DND-41 (cell line): ENCODE measurements around the gene HMHB1.

Experiments
- ATAC-seq: fragments of 200-7000 bp; cut with Tn5 transposase; 3 replicates; pipeline ENCODE4 v1.9.1; 2021; ENCODE audit warnings: low read depth; ENCODE audit not compliant: insufficient read depth
- DNase-seq: peaks from one replicate; pipeline ENCODE4 v3.0.0-alpha.2; 2020
- H2AFZ ChIP-seq: 2 replicates; pipeline ENCODE4 v1.6.0; 2012; ENCODE audit warnings: low read depth, low read length
- H3K27ac ChIP-seq: 2 replicates; pipeline ENCODE4 v1.5.1; 2012; ENCODE audit warnings: low read length, inconsistent platforms
- H3K27me3 ChIP-seq: fragments of 200-600 bp; sonication (generic); 2 replicates; pipeline ENCODE4 v1.6.0; 2012; ENCODE audit warnings: low read length, mild to moderate bottlenecking, inconsistent platforms; ENCODE audit not compliant: insufficient read depth, poor library complexity
- H3K36me3 ChIP-seq: 2 replicates; pipeline ENCODE4 v1.5.1; 2012; ENCODE audit warnings: low read length, inconsistent platforms; ENCODE audit not compliant: insufficient read depth
- H3K4me1 ChIP-seq: 2 replicates; pipeline ENCODE4 v1.5.1; 2012; ENCODE audit warnings: mild to moderate bottlenecking, low read length; ENCODE audit not compliant: insufficient read depth
- H3K4me2 ChIP-seq: 2 replicates; pipeline ENCODE4 v1.6.0; 2012; ENCODE audit warnings: mild to moderate bottlenecking, moderate library complexity, low read length, inconsistent platforms; ENCODE audit not compliant: insufficient read depth
- H3K4me3 ChIP-seq, 2 experiments: fragments of 200-600 bp in 1 of 2; shearing (Covaris generic) in 1 of 2; 2 replicates each; pipeline ENCODE4 v1.5.1; 2012 to 2016; ENCODE audit warnings: inconsistent platforms in 2 of 2, low read length in 2 of 2, mild to moderate bottlenecking in 2 of 2, low read depth in 1 of 2, moderate library complexity in 1 of 2
- H3K79me2 ChIP-seq: 2 replicates; pipeline ENCODE4 v1.6.0; 2012; ENCODE audit warnings: low read length, inconsistent platforms; ENCODE audit not compliant: insufficient read depth
- H3K9ac ChIP-seq: 2 replicates; pipeline ENCODE4 v1.6.0; 2012; ENCODE audit warnings: low read depth, mild to moderate bottlenecking, inconsistent platforms, low read length, moderate library complexity
- H3K9me3 ChIP-seq: 2 replicates; pipeline ENCODE4 v1.5.1; 2012; ENCODE audit warnings: low read length, moderate library complexity, mild to moderate bottlenecking, inconsistent platforms; ENCODE audit not compliant: insufficient read depth, severe bottlenecking
- H4K20me1 ChIP-seq: 2 replicates; pipeline ENCODE4 v1.6.0; 2012; ENCODE audit warnings: low read length; ENCODE audit not compliant: insufficient read depth
- EZH2 ChIP-seq: IDR thresholded peaks from 3 replicates; pipeline ENCODE4 v1.6.1; 2012; ENCODE audit warnings: borderline replicate concordance, low read depth, mild to moderate bottlenecking, moderate library complexity, low read length, inconsistent platforms; ENCODE audit not compliant: severe bottlenecking
- TF ChIP-seq, protein P1 (sequence below): IDR thresholded peaks from 2 replicates; pipeline ENCODE4 v1.5.1; 2012; ENCODE audit warnings: borderline replicate concordance, low read length, moderate library complexity, mild to moderate bottlenecking; ENCODE audit not compliant: poor library complexity, severe bottlenecking; ENCODE audit errors: extremely low read depth

The HMHB1 gene

GRCh38 chr5:143836161-143836725, 24.3 kb downstream of the HMHB1 start:
- H3K4me1 ChIP-seq = peaks cover 8% of the 10 kb centered on the region
- no peak for DNase-seq
- H4K20me1 ChIP-seq = no peaks in the 10 kb centered on the region
- TF ChIP-seq, protein P1, sequence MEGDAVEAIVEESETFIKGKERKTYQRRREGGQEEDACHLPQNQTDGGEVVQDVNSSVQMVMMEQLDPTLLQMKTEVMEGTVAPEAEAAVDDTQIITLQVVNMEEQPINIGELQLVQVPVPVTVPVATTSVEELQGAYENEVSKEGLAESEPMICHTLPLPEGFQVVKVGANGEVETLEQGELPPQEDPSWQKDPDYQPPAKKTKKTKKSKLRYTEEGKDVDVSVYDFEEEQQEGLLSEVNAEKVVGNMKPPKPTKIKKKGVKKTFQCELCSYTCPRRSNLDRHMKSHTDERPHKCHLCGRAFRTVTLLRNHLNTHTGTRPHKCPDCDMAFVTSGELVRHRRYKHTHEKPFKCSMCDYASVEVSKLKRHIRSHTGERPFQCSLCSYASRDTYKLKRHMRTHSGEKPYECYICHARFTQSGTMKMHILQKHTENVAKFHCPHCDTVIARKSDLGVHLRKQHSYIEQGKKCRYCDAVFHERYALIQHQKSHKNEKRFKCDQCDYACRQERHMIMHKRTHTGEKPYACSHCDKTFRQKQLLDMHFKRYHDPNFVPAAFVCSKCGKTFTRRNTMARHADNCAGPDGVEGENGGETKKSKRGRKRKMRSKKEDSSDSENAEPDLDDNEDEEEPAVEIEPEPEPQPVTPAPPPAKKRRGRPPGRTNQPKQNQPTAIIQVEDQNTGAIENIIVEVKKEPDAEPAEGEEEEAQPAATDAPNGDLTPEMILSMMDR = no peak
- no peak for TF ChIP-seq EZH2
- no peak overlapping the region for H3K4me2 ChIP-seq
- no peak overlapping the region for H3K9ac ChIP-seq
- no peak overlapping the region for H3K27ac ChIP-seq
- no peaks in the 10 kb centered on the region for H3K36me3 ChIP-seq
- no peaks in the 10 kb centered on the region for H3K27me3 ChIP-seq
- no peak for ATAC-seq
- H3K79me2 ChIP-seq = no peaks in the 10 kb centered on the region
- no peak overlapping the region for H2AFZ ChIP-seq
- no peak overlapping the region for H3K4me3 ChIP-seq
- H3K9me3 ChIP-seq = no peaks in the 10 kb centered on the region

- Histone ChIP-seq H2AFZ (0 out of 2 replicates have a peak overlapping the region, but pooled peaks have one; percentile 13), H3K27me3 (no peaks in the 10 kb centered on the region), H3K79me2 (no peaks in the 10 kb centered on the region), H3K36me3 (no peaks in the 10 kb centered on the region), H3K9ac (no peak overlapping the region), H3K4me2 (no peak overlapping the region), H3K27ac (no peak overlapping the region), H3K4me3 (no peak overlapping the region), H3K4me1 (peaks cover 8% of the 10 kb centered on the region), H4K20me1 (no peaks in the 10 kb centered on the region), H3K9me3 (no peaks in the 10 kb centered on the region)
- ATAC-seq = peak; percentile 97
- DNase-seq = peak; percentile 33
- TF ChIP-seq, protein P1 = peak; percentile 13
- no peak for TF ChIP-seq EZH2
Observed at GRCh38 chr5:143837306-143837848, 25.4 kb downstream of the HMHB1 start.

DNA sequence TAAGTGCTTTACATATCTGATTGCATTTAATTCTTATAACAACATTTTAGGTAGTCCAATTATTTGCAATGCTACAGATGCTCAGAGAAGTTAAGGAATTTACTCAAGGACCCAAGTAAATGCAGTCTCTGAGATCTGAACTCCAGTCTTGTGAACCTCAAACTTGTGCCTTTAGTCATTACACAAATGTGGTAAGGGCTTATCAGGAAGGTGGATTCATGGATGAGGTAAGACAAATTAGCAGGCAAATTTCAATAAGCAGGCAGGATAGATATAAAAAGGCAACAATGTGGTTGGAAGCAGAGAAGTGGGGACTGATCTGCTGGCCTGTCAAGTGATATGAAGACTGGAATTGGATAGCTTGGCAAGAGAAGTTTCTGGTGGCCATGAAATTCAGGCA, 29.5 kb downstream of the HMHB1 start:
- DNase-seq = no peak
- TF ChIP-seq, protein P1 = no peak
- TF ChIP-seq EZH2 = no peak

GRCh38 chr5:143842920-143843319, 31.0 kb downstream of the HMHB1 start:
- no peak overlapping the region for H3K4me2 ChIP-seq
- H3K27ac ChIP-seq = no peak overlapping the region
- H3K27me3 ChIP-seq = no peaks in the 10 kb centered on the region
- H3K4me1 ChIP-seq = no peaks in the 10 kb centered on the region
- H3K9me3 ChIP-seq = no peaks in the 10 kb centered on the region
- TF ChIP-seq, protein P1 = no peak
- TF ChIP-seq EZH2 = no peak
- H4K20me1 ChIP-seq = no peaks in the 10 kb centered on the region
- no peak for ATAC-seq
- no peak for DNase-seq
- H3K36me3 ChIP-seq = no peaks in the 10 kb centered on the region
- no peaks in the 10 kb centered on the region for H3K79me2 ChIP-seq
- H3K9ac ChIP-seq = no peak overlapping the region
- H3K4me3 ChIP-seq = no peak overlapping the region
- no peak overlapping the region for H2AFZ ChIP-seq

More for the DNA sequence above, 29.5 kb downstream of the HMHB1 start:
- Histone ChIP-seq H4K20me1 (no peaks in the 10 kb centered on the region), H3K9me3 (no peaks in the 10 kb centered on the region), H2AFZ (no peak overlapping the region), H3K36me3 (no peaks in the 10 kb centered on the region), H3K27me3 (no peaks in the 10 kb centered on the region), H3K4me3 (no peak overlapping the region), H3K27ac (no peak overlapping the region), H3K9ac (no peak overlapping the region), H3K4me1 (peaks cover 8% of the 10 kb centered on the region), H3K4me2 (no peak overlapping the region), H3K79me2 (no peaks in the 10 kb centered on the region)
- no peak for ATAC-seq
